NCI-H1092 (cell line): ENCODE data around the gene TRIM52.
"Not testable (repeated sequence)": the region's sequence is repeated elsewhere in the genome, so short reads cannot be mapped to it uniquely, and the experiment has no call there.

Source experiments
- DNase-seq: peaks from one replicate; lab custom pipeline; 2025; lab: John Stamatoyannopoulos, UW

Gene TRIM52

DNA sequence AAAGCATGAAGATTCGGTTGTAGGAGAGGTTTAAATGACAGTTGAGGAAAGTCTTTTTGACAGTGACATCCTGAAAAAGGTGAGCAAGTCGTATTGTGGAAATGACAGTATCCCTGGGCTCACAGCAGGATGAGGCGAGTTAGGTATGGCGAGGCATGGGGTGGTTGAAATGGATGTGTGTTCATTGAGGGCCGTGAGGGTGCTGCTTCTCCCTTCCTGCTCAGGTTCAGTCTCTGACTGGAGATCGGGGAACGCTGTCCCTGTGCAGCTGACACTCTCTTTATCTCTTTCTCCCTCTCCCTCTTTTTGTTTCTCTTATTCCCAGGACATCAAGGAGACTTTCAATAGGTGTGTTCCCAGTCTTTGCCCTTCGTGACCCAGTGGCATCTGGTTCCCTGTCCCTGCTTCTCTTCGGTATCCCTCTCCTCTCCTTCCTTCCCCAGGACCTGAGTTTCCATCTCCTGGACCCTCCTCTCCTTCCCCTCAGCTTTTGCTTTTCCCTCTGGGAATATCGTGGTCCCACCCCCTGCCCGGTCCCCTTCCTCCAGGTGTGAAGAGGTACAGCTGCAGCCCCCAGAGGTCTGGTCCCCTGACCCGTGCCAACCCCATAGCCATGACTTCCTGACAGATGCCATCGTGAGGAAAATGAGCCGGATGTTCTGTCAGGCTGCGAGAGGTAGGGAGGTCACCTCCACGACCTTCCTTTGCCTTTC is 27.7 kb downstream of the TRIM52 start:
- DNase-seq = no peak

DNA sequence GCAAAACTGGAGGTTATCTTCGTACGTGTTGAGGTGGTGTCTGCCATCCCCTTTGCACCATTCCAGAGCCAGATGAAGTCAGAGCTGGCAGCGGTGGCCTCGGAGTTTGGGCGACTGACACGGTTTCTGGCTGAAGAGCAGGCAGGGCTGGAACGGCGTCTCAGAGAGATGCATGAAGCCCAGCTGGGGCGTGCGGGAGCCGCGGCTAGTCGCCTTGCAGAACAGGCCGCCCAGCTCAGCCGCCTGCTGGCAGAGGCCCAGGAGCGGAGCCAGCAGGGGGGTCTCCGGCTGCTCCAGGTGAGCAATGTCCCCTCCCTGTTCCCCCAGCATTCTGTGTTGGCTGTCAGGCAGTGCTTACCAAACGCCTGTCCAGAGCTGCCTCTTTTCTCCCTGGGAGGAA is 28.4 kb downstream of the TRIM52 start:
- DNase-seq = no peak

DNA sequence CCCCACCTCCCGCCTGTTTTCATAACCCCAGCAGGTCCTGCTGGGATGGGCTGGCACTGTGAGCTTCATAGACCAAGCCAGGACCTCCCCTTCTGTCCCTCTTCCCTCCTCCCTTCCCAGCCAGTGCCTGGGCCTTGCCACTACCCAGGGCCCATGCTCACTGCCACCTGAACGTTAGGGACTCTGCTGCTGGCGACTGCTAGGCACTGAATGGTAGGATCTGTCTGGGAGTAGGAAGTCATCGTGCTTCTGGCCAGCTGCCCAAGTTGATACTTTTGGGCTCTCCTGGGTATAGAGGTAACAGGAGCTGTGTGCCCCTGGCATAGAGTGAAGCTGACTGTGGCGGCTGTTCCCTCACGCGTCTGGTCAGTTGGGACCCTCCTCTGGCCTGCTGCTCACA is 29.5 kb downstream of the TRIM52 start:
- DNase-seq = no peak

DNA sequence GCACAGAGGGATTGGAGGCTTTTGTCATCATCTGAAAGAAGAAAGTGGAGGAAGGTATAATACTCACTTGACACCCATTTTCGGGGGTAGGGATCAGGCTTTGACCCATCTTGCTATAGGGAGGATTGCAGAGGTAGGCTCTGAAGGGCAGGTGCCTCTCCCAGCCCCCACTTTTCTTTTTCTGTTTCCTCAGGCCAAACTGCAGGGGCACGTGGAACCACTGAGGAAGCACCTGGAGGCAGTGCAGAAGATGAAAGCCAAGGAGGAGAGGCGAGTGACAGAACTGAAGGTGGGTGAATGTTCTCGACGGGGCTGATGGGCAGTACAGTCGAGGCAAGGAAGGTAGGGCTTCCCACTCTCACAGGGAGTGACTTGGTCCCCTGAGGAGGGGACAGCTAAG is 30.4 kb downstream of the TRIM52 start:
- no peak for DNase-seq

DNA sequence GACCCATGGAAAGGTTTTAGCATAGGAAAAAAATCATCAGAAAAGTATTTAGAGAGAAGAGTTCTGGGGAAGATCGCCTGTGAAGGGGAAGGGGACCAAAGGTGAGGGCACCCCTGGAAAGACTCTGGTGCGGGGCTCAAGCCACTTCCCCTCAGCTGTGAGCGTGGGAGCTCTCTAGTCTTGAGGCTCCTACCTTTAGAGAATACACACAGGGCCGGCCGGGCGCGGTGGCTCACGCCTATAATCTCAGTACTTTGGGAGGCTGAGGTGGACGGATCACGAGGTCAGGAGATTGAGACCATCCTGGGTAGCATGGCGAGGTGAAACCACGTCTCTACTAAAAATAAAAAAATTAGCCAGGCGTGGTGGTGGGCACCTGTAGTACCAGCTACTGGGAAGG is 30.9 kb downstream of the TRIM52 start:
- no peak for DNase-seq

DNA sequence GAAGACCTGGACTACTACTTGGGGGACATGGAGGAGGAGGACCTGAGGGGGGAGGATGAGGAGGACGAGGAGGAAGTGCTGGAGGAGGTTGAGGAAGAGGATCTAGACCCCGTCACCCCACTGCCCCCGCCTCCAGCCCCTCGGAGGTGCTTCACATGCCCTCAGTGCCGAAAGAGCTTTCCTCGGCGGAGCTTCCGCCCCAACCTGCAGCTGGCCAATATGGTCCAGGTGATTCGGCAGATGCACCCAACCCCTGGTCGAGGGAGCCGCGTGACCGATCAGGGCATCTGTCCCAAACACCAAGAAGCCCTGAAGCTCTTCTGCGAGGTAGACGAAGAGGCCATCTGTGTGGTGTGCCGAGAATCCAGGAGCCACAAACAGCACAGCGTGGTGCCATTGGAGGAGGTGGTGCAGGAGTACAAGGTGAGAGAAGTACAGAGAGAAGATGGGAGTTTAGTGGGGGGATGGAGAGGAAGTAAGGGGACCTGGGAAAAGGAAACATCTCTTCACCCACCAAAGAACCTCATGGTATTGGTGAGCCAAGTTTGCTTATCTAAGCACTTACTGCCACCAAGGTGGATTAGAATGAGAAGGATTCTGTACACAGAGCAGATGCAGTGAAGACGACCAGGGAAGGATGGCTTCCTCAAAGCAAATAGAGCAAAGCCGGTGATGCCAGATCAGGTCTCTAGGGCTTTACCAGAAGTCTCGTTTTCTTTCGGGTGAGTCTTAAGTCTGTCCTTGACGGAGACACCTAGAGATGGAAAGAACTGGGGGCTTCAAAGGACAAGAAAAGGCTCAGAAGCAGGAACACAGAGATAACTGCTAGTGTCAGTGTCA is 36.3 kb downstream of the TRIM52 start:
- DNase-seq = no peak

DNA sequence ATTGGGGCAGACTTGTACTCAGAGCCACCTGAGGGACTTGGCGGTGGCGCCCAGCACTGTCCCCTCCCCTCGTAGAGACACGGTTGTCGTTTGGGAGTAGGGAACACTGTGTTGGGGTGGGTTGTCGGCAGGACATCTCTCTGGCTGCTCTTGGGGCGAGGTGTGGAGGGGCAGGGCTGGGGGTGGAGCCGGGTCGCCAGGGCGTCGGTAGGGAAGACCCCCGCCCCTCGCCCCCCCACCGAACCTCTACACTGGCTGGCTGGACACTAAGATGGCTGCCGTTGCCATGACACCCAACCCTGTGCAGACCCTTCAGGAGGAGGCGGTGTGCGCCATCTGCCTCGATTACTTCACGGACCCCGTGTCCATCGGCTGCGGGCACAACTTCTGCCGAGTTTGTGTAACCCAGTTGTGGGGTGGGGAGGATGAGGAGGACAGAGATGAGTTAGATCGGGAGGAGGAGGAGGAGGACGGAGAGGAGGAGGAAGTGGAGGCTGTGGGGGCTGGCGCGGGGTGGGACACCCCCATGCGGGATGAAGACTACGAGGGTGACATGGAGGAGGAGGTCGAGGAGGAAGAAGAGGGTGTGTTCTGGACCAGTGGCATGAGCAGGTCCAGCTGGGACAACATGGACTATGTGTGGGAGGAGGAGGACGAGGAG is 37.1 kb downstream of the TRIM52 start:
- DNase-seq = no peak

DNA sequence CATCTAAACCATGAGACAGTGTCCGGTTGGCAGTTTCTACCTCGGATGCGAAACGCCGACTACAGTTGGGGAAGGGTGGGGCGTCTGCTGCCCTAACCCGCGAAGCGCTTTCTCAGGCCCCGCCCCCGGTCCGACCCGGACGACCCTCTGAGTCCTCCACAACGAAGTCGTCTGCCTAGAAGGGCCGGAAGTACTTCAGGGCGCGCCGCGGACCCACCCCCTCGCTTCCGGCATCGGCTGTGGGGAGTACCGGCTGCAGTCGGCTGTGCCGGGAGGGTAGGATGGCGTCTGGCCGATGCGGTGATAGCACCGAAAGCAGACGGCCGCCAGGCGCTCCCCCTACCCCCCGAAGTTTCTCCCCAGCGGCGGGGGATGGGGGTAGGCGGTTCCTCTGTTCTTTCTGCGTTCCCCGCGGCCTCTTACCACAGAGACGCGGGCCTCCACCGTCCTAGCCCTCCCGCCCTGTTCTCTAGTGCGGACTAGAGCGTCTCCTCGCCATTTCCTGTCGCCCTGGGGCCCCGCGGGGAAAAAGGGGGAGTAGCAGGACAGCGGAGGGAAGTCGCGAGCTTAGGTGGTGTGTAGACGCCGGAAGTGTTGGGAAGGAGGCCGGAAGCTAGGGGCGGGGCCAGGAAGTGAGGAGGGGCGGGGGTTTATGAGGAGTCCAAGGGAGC is 37.8 kb downstream of the TRIM52 start, which contains the start of gene TRIM41:
Gene TRIM41, plus strand, starts transcription at position 224 of the 671 bp plus-strand sequence. CDS start 719 bp downstream, outside the sequence.
- DNase-seq = no peak

DNA sequence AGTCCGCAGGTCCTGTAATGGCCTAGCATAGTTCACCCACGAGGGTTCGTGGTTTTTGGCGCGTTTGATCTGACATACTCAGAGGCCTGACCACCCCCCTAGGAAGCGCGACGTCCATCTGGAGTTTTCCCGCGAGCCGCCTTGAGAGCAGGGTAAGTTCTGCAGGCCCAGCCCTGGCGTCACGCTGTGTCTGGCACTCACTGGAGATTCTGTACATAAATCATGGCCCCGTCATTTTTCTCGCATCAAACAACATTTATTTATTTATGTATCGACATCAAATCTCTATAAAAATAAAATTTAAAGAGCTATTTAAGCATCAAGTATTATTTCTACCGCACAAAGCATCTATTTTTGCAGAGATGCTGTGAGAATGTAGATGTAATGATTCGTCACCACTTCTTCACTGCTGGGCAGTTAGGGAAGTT is 38.3 kb downstream of the TRIM52 start:
- DNase-seq = no peak

DNA sequence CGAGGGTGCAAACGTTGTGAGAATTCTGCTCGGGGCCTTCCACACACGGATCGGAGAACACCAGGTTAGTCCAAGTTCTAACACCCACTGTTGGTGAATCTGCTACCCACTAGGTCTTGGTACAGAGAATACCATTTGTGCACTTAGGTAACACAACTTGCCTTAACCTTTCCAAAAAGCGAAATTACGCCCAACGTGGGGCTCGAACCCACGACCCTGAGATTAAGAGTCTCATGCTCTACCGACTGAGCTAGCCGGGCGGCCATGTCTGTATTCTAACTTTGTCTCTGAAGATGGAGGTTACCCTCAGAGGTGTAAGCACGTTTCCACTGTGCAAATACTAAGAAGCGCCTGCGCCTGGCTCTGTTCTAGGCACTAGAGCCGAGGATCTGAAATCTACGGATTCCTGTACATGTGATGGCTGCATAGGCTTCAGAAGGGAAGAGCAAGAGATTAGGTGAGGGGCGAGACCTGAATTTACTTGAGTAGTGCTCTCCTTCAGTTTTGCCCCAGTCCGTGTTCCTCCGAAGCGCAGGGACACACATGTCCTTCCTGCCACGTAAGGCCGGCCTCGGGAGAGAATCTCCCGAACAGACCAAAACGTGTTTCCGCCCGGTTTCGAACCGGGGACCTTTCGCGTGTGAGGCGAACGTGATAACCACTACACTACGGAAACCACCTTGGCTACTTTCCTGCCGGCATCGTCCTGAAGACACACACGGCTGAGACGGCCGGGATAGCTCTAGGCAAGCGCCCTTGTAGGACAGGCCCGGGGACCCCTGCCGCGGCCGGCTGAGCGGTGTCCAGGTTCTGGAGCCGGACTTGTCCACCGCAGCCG is 38.9 kb downstream of the TRIM52 start:
- no peak for DNase-seq

DNA sequence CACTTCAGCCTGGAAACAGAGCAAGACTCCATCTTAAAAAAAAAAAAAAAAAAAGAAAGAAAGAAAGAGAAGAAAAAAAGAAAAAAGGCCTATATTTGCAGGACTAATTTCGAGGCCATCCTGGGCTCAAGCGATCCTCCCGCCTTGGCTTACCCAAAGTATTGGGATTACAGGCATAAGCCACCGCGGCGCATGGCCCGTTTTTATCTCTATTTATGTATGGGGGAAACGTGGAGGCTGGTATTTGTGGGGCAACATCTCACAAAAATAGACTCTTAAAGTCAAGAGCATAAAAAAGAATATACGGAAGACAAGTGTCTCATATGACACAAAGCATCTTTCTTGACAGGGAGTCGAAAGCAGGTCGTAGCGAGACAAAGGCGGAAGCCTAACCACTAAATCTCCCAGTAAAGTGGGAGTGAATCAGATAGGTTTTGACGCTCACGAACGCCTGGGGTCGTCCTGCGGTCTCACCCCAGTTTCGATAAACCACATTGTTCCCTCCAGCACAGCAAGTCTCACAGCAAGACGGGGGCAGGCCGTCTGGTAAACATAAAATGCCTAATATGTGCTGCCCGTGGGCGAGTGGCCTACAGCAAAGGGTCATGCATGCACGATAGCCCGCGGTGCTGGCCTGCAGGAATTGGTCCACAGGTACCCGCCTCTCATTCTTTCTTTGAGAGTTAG is 39.7 kb downstream of the TRIM52 start:
- no peak for DNase-seq

DNA sequence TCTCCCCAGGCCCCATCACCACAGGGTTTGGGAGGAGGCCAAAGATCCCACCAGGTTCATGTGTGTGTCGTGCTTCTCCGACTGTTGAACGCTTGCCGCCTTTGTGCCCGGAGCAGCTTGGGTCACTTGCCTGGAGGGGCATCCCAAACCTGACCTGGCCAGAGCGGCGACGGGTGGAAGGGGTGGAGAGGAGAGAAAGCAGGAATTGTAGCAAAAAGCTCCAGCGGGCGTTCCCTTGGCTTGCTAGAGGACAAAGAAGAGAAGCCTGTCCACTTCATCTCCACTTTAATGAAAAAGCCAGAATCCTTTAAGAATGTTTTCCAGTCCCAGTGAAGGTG is 40.8 kb downstream of the TRIM52 start:
- no peak for DNase-seq

DNA sequence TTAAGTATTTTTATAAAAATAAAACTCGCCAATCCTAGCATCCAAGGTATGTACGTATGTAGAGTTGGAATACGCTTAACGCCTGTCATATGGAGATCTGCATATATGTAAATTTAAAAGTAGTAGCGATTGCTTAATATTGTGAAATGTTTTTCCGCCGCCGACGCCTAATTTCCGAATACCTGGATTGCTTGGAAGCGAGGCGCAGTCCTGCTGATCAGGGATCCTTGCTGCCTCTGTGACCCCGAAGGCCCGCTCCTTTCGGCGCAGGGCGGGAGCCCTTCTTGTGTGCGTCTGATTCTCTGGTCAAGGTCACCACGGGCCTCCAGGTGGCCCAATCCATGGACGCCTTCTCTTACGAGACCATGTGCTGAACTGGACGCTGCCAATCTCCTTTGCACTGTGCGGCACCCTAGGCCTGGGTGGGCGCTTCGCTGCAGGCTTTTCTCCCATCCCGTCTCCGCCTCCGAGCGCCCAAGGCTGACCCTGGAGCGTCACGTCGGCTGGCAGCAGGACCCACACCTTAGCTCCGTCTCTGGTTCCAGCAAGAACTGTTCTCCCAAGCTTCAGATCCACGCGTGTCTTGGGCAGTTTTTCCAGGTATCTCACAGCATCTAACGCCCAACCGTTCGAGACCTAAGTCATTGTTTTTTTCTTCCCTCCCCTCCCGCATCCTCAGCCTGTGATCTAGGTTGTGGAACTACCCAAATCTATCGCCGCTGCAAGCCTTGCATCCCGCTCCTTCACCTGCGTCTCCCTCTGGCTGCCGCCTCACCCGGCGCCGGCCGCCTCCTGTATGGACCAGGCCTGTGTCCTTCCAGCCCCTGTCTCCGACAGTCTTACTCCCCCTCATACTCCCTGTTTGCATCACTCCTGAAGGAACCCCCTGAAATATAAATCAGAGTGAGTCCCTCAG is 41.4 kb downstream of the TRIM52 start:
- no peak for DNase-seq

DNA sequence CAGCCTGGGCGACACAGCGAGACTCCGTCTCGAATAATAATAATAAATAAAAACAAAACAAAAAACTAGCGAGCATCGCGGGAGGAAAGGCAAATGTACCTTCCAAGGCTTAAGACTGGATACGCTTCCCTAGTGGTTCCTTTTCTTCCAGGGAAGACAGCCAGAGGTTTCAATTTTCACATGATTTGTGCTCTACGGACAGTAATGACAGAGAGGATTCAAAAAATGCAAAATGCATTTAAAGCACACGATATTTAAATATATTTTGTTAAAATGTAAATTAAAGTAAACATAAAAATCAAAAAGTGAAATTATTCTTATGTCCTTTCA is 42.2 kb downstream of the TRIM52 start:
- no peak for DNase-seq

DNA sequence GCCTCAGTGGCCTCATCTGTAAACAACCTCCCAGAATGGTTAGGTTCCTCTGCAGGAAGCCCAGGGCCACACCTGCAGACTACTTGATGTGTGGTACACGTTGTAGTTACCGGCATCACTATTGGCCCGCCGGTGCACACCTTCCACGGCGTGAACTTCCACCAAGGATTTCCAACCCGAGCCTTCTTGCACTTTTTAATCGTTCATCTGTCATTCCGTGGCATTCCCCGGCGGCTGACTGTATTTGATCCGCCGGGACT is 43.2 kb downstream of the TRIM52 start:
- no peak for DNase-seq

DNA sequence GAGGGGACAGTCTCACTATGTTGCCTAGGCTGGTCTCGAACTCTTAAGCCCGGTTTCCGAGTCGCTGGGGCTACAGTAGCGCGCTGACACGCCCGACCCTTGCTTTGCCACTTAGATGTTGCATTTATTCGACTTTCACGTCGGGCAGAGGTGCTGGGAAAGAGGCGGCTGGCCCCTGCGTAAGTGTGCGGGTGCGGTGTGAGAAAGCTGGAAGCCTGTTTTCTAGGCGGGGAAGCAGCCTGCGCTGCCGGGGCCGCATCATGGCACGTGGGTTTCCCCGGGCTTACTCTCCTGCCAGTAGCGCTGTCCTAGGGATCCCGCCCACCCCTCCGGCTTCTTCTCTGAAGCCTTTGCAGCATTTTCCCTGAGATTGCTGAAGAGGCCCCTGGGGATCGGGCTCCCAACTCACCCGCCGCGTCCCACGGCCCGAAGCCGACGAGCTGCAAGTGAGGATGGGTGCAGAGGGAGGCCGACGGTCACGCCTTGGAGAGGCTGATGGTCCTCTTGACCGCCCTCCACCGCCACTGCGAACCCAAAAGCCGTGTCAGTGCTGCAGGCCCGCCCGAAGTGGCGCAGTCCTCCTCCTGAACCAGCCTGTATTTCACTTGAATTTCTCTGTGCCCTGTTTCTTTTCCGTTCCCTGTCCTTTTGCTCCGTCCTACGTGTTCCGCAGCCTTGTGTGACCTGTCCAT is 43.7 kb downstream of the TRIM52 start:
- no peak for DNase-seq

DNA sequence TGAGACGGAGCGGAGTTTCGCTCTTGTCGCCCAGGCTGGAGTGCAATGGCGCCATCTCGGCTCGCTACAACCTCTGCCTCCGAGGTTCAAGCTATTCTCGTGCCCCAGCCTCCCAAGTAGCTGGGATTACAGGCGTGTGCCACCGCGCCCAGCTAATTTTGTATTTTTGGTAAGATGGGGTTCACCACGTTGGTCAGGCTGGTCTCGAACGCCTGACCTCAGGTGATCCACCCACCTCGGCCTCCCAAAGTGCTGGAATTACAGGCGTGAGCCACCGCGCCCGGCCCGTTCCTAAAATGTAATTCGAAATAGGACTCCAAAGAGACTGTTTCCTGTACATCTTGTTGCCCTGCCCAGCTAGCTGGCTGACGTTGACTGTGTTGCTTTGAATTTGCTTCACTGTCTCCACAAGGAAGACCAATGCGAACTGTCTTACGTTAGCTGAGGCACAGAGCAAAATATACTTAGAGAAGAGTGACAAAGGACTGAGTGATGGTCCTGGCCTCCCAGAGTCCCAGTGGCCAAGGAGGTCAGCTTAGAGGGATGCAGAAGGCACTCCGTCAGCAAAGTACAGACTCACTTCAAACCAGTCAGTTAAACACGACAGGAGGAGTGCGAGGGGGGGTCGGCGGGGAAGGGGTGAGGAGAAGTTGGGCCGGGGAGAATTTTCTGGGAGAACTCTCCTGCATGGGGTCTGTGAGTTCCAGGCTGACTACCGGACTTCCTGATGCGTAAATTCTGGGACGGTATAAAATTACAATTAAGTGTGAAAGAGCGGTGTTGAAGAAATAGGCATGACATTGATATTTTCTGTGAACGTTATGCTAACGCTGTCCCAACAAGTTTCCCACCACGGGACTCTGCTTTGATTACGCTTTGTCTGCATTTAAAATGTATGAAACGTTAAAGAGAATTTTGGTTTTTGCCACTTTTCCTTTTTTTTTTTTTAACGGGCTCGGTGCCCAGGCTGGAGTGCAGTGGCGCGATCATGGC is 44.6 kb downstream of the TRIM52 start:
- DNase-seq = no peak

DNA sequence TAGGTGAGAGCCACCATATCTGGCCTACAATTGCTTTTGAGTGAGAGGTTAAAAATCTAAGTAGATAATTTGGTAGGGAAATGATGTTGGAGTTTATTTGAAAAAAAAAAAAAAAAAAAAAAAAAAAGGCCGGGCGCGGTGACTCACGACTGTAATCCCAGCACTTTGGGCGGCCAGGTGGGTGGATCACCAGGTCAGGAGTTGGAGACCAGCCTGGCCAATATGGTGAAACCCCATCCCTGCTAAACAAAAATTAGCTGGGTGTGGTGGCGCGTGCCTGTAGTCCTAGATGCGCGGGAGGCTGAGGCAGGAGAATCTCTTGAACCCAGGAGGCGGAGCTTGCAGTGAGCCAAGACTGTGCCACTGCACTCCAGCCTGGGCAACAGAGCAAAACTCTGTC is 46.7 kb downstream of the TRIM52 start:
- DNase-seq = not testable (repeated sequence)
